NCI-H524 (cell line): Measurements from ENCODE around the gene PID1.

Experiments used
- DNase-seq, 2 experiments: peaks; one replicate each; lab custom pipeline; 2025; lab: John Stamatoyannopoulos, UW

PID1 gene

DNA sequence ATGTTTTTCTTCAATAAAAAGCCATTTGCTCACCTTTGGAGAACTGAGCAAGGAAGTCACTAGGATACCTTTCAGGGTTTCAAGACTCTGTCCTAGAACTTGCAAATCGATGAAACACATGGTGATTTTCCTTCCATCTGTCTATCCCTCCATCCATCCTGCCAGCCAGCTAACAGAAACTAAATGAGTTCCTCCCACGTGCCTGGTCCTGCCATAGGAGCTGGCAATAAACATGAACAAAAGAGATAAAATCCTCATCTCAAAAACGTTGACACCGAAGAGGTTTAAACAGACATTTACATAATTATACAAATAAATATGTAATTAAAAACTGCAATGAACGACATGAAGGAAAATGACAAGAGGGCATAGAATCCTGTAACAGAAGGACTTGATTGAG is 249.0 kb downstream of the PID1 start:
- peak in 1 of 2 experiments; percentile 44 for DNase-seq

DNA sequence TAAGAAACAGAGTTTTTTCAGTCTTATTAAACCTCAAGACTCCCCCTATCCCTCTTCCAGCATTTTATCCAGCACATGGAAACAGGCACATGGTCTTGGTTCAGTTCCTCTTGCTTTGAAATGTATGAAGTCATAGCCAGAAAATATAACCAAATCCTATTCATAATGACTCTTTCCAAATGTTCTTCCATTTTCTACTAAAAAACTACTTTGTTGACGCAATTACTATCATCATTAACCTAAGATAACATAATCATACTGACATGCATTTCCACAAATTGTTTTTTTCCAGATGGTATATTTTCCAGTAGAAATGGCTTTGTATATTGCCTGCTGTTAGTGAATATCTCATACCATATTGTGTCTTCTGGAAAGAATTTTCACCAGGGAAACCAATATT is 261.3 kb downstream of the PID1 start:
- no peak for DNase-seq

DNA sequence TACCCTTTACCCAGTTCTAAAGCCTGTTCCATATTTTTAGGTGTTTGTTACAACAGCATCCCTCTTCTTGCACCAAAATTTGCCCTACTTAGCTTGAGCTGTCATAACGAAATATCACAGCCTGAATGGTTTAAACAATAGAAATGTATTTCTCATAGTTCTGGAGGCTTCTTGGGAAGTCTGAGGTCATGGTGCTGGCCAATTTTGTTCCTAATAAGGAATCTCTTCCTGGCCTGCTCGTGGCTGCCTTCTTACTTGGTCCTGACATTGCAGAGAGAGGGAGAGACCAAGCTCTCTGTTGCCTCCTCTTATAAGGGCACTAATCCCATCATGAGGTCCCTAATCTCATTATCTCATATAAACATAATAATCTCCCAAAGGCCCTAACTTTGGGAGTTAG is 267.8 kb downstream of the PID1 start:
- no peak for DNase-seq

DNA sequence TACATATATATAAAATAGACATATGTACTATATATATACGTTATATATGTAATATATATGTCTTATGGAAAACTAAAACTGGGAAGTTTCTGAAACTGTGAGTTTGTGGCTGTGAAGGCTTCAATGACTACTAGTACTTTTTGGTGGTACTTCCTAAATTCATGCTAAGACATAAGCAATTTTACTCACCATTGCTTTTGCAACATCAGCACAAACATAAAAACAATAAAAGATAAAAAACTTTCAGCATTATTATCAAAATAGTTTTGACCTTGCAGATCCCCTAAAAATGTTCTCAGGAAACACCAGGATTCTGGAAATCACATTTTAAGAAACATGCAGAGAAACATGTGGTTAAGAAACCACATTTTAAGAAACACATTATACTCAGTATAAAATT is 269.9 kb downstream of the PID1 start:
- no peak for DNase-seq

DNA sequence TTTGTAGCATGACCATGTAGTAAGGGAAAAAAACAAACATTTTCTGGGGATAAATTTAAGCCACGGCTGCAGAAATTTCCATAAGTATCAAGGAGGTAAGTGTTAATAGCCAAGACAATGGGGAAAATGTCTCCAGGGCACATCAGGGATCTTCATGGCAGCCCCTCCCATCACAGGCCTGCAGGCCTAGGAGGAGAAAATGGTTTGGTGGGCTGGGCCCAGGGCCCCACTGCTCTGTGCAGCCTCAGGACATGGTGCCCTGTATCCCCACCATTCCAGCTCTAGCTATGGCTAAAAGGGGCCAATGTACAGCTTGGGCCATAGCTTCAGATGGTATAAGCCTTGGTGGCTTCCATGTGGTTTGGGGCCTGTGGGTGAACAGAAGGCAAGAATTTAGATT is 271.8 kb downstream of the PID1 start:
- DNase-seq, result no peak

DNA sequence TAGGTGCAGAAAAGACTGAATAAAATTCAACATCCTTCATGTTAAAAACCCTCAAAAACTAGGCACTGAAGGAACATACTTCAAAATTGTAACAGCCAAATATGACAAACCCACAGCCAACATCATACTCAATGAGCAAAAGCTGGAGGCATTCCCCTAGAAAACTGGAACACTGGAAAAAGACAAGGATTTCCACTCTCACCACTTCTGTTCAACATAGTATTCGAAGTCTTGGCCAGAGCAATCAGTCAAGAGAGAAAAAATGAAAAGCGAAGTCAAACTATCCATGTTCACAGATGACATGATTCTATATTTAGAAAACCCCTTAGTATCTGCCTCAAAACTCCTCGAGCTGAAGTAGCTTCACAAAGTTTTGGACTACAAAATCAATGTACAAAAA is 282.3 kb downstream of the PID1 start:
- DNase-seq, result no peak

DNA sequence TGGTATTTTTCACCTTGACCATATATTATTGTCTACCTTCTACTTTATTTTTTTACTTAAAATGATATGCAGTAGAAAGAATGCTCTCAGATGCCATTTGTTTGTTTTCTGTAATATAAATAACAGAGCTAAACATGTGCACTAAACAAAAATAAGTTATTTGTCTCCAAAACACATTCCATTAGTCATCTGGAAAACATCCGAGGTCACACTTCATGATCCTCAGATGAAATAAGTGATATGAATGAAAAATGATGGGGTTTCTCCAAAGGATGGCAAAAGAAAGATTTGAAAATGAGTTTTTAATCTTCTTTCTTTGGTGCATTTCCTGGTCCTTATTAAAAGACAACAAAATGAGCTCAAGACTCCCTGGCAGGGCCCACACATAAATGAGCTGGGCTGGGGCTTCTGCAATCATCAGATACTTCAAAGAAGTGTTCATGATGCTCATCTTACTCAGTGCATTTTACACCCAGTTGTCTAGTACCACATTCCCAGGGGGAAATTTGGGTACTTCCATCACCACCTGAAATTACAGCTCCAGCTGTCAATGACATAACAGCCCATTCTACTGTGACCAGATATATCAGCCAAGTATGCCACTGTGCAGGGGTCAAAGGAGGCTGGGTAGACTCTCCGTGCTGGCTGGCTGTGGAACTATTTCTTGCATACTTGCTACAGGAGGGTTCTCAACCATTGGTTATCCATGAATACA is 283.5 kb downstream of the PID1 start:
- DNase-seq, result no peak

DNA sequence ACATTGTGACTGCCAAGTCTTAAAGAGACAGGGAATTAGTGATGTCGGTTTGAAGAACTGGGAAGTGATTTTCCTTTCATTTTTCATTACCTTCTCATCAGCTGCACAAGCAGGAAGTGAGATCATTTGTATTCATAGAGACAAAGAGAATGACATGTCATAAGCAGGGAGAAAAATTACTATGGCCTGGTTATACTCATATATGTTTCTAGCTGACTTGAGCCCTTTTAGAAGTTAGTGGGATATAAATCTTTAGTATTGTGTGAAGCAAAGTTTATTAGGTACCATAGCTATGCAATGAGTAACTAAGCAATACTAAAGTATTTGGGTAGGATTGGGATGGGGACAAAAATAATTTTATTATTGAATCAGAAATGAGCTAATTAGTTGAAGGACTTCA is 284.1 kb downstream of the PID1 start:
- no peak for DNase-seq

DNA sequence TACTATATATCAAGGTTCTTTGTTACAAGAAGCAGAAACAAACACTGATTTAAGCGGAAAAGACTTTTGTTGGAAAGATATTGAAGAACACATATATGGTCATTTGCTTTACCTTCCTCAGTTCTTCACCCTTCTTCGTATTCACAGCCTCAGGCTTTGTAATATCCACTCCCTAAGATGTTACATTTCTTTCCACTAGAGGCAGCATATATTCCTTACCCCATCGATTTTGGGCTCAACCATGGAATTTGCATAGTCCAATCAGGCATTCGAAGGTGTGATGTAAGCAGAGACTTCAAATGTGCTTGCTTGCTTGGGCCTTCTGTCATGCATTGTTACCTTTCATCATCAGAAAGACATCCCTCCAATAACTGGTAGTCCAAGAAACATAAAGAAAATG is 287.4 kb downstream of the PID1 start:
- no peak for DNase-seq

DNA sequence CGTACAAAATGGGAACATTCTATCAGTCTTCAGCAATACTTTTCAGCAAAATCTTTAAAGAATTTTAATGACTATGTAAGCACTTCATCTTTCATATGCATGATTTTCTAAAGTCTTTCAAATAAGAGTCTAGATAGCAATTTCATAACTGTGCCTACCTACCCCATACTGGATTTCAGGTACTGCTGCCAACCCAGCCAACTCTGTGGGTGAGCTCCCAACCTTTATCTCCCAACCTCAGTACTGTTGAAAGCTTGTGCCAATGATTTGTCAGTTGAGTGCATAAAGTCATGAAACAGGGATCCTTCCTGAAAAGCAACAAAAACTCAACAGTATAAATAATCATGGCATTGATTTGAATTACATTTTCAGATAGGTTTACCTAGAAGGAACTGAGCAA is 296.9 kb downstream of the PID1 start:
- no peak for DNase-seq
